Limb (tissue), 2 donors: Measurements from ENCODE around the gene GID8.
A peak's percentile ranks its signal among the peaks of the same experiment; 100 is the strongest.
"Not testable (repeated sequence)": the region's sequence is repeated elsewhere in the genome, so short reads cannot be mapped to it uniquely, and the experiment has no call there.

Experiments
- DNase-seq, 2 donors: peaks; one replicate each; pipeline ENCODE4 v3.0.0-alpha.2; 2016; ENCODE audit errors: extremely low spot score in 2 of 2

Gene GID8

GRCh38 chr20:62921119-62921687 is 16.7 kb upstream of the GID8 start:
- peak in 1 of 2 donors; percentile 40 for DNase-seq

GRCh38 chr20:62922451-62922921 is 15.5 kb upstream of the GID8 start:
- no peak for DNase-seq

GRCh38 chr20:62923059-62923668 is 14.8 kb upstream of the GID8 start:
- DNase-seq, result not testable (repeated sequence)

GRCh38 chr20:62923669-62924441 is 14.1 kb upstream of the GID8 start:
- no peak for DNase-seq

- no peak for DNase-seq
These were observed 13.4 kb upstream of the GID8 start for GRCh38 chr20:62924442-62925075.

GRCh38 chr20:62925076-62925419 is 12.9 kb upstream of the GID8 start:
- DNase-seq, result no peak

GRCh38 chr20:62925420-62926228 is 12.3 kb upstream of the GID8 start:
- peak; percentile 3 to 57 for DNase-seq

GRCh38 chr20:62926229-62927127 is 11.5 kb upstream of the GID8 start, which contains the start of gene DIDO1:
Gene DIDO1, minus strand, starts transcription at chr20:62926505.
- peak; percentile 92 to 93 for DNase-seq

- no peak for DNase-seq
These were observed 10.7 kb upstream of the GID8 start for GRCh38 chr20:62927128-62927705.

- no peak for DNase-seq
These were observed 9.6 kb upstream of the GID8 start for GRCh38 chr20:62928246-62928939.

- DNase-seq, result peak in 1 of 2 donors; percentile 77
These were observed 8.9 kb upstream of the GID8 start for GRCh38 chr20:62929051-62929538.

- DNase-seq, result no peak
These were observed 6.5 kb upstream of the GID8 start for GRCh38 chr20:62931464-62931863.

- no peak for DNase-seq
These were observed 4.0 kb upstream of the GID8 start for GRCh38 chr20:62933966-62934365.

GRCh38 chr20:62935204-62935967 is 2.6 kb upstream of the GID8 start:
- no peak for DNase-seq

- no peak for DNase-seq
These were observed 1.9 kb upstream of the GID8 start for GRCh38 chr20:62935968-62936585.

GRCh38 chr20:62937268-62938104 is 461 bp upstream of the GID8 start:
- peak; percentile 97 to 98 for DNase-seq

GRCh38 chr20:62940875-62941274 is 2.9 kb downstream of the GID8 start:
- DNase-seq, result no peak
